CD4-positive, alpha-beta T cell (primary cell): ENCODE measurements around the gene TOP3B. TPM values are rescaled to one million over a fixed set of nuclear protein-coding genes. Genes with fewer than 3 reads are reported as not detected.

Experiments
- ATAC-seq: fragments of 200-7000 bp; cut with Tn5 transposase; one replicate; pipeline ENCODE4 v1.10.0; 2022; ENCODE audit warnings: mild to moderate bottlenecking; ENCODE audit not compliant: poor library complexity
- CTCF ChIA-PET: fragments of 350-600 bp; sonication (Branson Sonifier 250); formaldehyde crosslinking; loops from one replicate; lab custom pipeline; 2021; ENCODE audit warnings: antibody characterized with exemption, inconsistent platforms; lab: Charles Lee
- POLR2A ChIA-PET: fragments of 350-600 bp; sonication (Branson Sonifier 250); formaldehyde crosslinking; loops from one replicate; lab custom pipeline; 2021; ENCODE audit warnings: antibody characterized with exemption, inconsistent platforms; lab: Charles Lee
- DNase-seq, 14 experiments: peaks; one replicate each; pipeline ENCODE4 v3.0.0-alpha.2; 2013 to 2020; ENCODE audit warnings: mixed read lengths in 2 of 14
- H3K27ac ChIP-seq, 2 donors: one replicate each; pipeline versions ENCODE4 v1.5.1 to v1.7.0; 2013; ENCODE audit warnings: low read length in 2 of 2, low read depth in 1 of 2, mild to moderate bottlenecking in 1 of 2
- H3K27me3 ChIP-seq, 2 experiments: 1 replicate in 1 of 2; 2 replicates in 1 of 2; pipeline versions ENCODE4 v1.6.1 to v1.7.0; 2013; ENCODE audit warnings: low read length in 2 of 2, control low read depth in 1 of 2, mild to moderate bottlenecking in 1 of 2, moderate library complexity in 1 of 2; ENCODE audit not compliant: insufficient read depth in 2 of 2, control insufficient read depth in 1 of 2
- H3K36me3 ChIP-seq: one replicate; pipeline ENCODE4 v1.6.1; 2013; ENCODE audit warnings: low read length, control low read depth; ENCODE audit not compliant: insufficient read depth
- H3K4me1 ChIP-seq: one replicate; pipeline ENCODE4 v1.6.1; 2013; ENCODE audit warnings: low read length, control low read depth; ENCODE audit not compliant: insufficient read depth
- H3K4me3 ChIP-seq: one replicate; pipeline ENCODE4 v1.5.1; 2013; ENCODE audit warnings: mild to moderate bottlenecking, low read length, moderate library complexity
- H3K9me3 ChIP-seq, 2 experiments: 1 replicate in 1 of 2; 2 replicates in 1 of 2; pipeline versions ENCODE4 v1.6.1 to v1.7.0; 2013; ENCODE audit warnings: low read length in 2 of 2, mild to moderate bottlenecking in 2 of 2, control low read depth in 1 of 2, moderate library complexity in 1 of 2; ENCODE audit not compliant: control insufficient read depth in 1 of 2, insufficient read depth in 1 of 2
- H3K27ac Mint-ChIP-seq: one replicate; pipeline ENCODE4 v1.8.0; 2020; ENCODE audit warnings: mixed read lengths
- H3K27me3 Mint-ChIP-seq: one replicate; pipeline ENCODE4 v1.8.0; 2021; ENCODE audit warnings: mixed read lengths
- H3K36me3 Mint-ChIP-seq: one replicate; pipeline ENCODE4 v1.8.0; 2021; ENCODE audit warnings: low read depth, mixed read lengths
- H3K4me1 Mint-ChIP-seq: one replicate; pipeline ENCODE4 v1.8.0; 2021; ENCODE audit warnings: low read depth, mixed read lengths
- H3K4me3 Mint-ChIP-seq: one replicate; pipeline ENCODE4 v1.8.0; 2020; ENCODE audit warnings: mild to moderate bottlenecking, mixed read lengths
- H3K9me3 Mint-ChIP-seq: one replicate; pipeline ENCODE4 v1.8.0; 2020; ENCODE audit warnings: mixed read lengths
- intact Hi-C, 2 experiments: fragments of 100-400 bp; cut with DNase I in 1 of 2; cut with micrococcal nuclease in 1 of 2; formaldehyde crosslinking; loops; one replicate each; pipeline versions ENCODE4 v1.15.1 to v1.9.0; 2023 to 2025; cut with DNase I, micrococcal nuclease
- total RNA-seq, 174 experiments: library from RNA in 2 of 174; stranded (reverse) in 2 of 174; gene quantifications; one replicate each; pipeline ENCODE4 v1.2.3 and lab custom pipeline; 2021 to 2026
- TF ChIP-seq, protein P1 (sequence below): fragments of 200-600 bp; IDR thresholded peaks from one replicate; pipeline ENCODE4 v1.8.0; 2022; ENCODE audit warnings: antibody characterized with exemption, mild to moderate bottlenecking

Gene TOP3B
- total RNA-seq, 2 experiments from 2014 or later: 60.2 to 62.8 TPM

DNA sequence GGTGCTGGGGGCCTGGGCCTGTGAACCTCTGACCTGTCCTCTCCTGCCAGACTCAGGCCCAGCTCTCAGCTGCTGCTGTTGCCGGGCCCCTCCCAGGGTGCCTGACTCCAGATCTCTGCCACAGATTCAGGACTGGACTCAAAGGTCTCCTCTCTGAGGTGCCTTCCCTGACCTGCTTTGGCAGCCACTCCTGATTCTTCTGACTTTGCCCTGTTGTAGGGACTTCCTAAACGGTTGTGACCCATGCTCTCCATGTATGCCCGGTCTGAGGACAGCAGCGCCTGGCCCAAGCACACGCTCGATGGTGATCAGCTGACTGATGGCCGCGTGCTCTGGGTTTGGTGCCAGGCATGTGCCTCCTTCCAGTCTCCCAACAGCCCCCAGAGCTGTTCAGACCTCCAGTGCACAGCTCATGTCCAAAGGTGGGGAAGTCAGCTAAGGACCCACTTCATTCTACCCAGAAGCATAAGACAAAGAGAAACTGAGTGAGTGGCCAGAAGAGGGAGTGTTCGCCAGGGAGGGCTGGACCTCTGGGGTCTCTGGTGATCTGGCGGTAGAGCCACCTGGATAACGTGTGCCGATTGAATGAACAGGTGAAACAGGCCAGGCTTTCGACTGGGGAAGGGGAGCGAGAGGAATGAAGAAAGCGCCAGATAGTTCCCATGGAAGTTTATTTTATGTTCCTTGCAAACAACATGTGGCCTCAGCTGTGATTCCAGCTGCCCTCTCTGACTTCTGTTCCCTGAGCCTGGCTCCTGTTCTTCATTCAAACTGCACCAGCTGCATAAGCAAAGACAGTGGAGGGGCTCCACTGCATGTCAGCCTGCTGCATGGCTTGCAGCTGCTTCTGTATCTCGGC is 8.1 kb upstream of the TOP3B start:
- TF ChIP-seq, protein P1, sequence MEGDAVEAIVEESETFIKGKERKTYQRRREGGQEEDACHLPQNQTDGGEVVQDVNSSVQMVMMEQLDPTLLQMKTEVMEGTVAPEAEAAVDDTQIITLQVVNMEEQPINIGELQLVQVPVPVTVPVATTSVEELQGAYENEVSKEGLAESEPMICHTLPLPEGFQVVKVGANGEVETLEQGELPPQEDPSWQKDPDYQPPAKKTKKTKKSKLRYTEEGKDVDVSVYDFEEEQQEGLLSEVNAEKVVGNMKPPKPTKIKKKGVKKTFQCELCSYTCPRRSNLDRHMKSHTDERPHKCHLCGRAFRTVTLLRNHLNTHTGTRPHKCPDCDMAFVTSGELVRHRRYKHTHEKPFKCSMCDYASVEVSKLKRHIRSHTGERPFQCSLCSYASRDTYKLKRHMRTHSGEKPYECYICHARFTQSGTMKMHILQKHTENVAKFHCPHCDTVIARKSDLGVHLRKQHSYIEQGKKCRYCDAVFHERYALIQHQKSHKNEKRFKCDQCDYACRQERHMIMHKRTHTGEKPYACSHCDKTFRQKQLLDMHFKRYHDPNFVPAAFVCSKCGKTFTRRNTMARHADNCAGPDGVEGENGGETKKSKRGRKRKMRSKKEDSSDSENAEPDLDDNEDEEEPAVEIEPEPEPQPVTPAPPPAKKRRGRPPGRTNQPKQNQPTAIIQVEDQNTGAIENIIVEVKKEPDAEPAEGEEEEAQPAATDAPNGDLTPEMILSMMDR: no peak
- peaks cover 17% of the 10 kb centered on the region for H3K27me3 Mint-ChIP-seq
- no peak for ATAC-seq
- no peaks in the 10 kb centered on the region for H3K9me3 Mint-ChIP-seq
- Histone ChIP-seq H3K4me3 (no peak overlapping the region), H3K27ac (no peak overlapping the region), H3K9me3 (no peaks in the 10 kb centered on the region), H3K27me3 (no peaks in the 10 kb centered on the region), H3K4me1 (no peaks in the 10 kb centered on the region), H3K36me3 (no peaks in the 10 kb centered on the region)
- DNase-seq: no peak
- no peak overlapping the region for H3K4me3 Mint-ChIP-seq
- intact Hi-C loops: no loop called here
- H3K36me3 Mint-ChIP-seq: no peaks in the 10 kb centered on the region
- ChIA-PET CTCF (no interaction called here), POLR2A (interaction anchor here (1.0 kb wide), 1 partner anchor 8 kb away, joined by 3 read pairs; the partner anchor contains the start of gene TOP3B)
- no peaks in the 10 kb centered on the region for H3K4me1 Mint-ChIP-seq
- no peak overlapping the region for H3K27ac Mint-ChIP-seq

DNA sequence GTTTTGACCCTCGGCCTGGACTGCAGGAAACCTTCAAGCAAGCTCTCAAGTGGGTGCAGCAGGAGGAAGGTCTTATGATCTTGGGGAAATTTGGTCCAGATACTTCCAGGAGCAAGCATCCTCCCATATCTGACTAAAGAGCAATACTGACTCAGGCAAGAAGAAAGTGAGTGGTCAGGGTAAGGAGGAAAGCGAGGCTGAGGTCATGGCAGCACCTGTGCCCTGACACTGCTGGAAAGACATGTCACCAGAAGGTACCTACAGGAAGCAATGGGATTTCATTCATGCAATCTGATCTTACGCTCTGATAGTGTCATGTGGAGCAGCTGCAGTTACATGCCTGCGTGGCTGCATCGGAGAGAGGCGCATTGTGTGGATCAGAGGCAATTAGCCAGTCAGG is 6.5 kb upstream of the TOP3B start:
- Histone ChIP-seq H3K4me1 (no peaks in the 10 kb centered on the region), H3K27ac (no peak overlapping the region), H3K9me3 (no peaks in the 10 kb centered on the region), H3K27me3 (no peaks in the 10 kb centered on the region), H3K36me3 (no peaks in the 10 kb centered on the region), H3K4me3 (no peak overlapping the region)
- ChIA-PET POLR2A (no interaction called here), CTCF (no interaction called here)
- Mint-ChIP-seq H3K4me1 (no peaks in the 10 kb centered on the region), H3K9me3 (no peaks in the 10 kb centered on the region), H3K27ac (no peak overlapping the region), H3K36me3 (no peaks in the 10 kb centered on the region), H3K27me3 (peaks cover 17% of the 10 kb centered on the region), H3K4me3 (no peak overlapping the region)
- DNase-seq (no peak), ATAC-seq (no peak)
- TF ChIP-seq, protein P1: no peak
- intact Hi-C loops: no loop called here

DNA sequence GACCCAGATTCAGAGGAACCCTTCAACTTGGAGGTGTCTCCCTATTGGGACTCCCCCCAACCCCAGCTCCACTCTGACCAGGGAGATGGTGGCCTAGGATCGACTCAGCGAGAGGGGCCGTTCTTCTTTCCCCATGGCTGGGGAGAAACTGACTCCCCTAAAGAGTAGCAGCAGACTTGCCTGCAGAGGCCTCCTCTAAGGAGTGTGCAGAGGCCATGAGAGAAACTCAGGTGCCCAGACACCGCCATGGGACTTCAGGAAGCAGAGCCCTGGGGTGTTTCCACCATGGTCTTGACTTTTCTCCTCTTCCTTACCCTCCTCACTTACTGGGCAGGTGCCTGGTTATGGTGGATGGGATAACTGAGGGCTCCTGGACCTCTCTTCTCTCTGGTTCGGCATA is 2.6 kb upstream of the TOP3B start:
- H3K36me3 Mint-ChIP-seq: no peaks in the 10 kb centered on the region

More for the DNA sequence above, 2.6 kb upstream of the TOP3B start:
- Histone ChIP-seq H3K4me3 (no peak overlapping the region), H3K27me3 (no peaks in the 10 kb centered on the region), H3K27ac (no peak overlapping the region), H3K9me3 (no peaks in the 10 kb centered on the region), H3K4me1 (peaks cover 14% of the 10 kb centered on the region), H3K36me3 (no peaks in the 10 kb centered on the region)
- TF ChIP-seq, protein P1: no peak
- ChIA-PET CTCF (no interaction called here), POLR2A (no interaction called here)
- Mint-ChIP-seq H3K27ac (no peak overlapping the region), H3K4me3 (no peak overlapping the region), H3K27me3 (peaks cover 14% of the 10 kb centered on the region), H3K9me3 (no peaks in the 10 kb centered on the region), H3K4me1 (peaks cover 26% of the 10 kb centered on the region)
- no peak for ATAC-seq
- DNase-seq: no peak
- intact Hi-C loops: no loop called here
